ENCODE data around the gene NPPC. TPM values are rescaled to one million over a fixed set of nuclear protein-coding genes. Genes with fewer than 3 reads are reported as not detected.
A peak's percentile ranks its signal among the peaks of the same experiment; 100 is the strongest.

The NPPC gene
- total RNA-seq, 1 donor, result not detected

DNA sequence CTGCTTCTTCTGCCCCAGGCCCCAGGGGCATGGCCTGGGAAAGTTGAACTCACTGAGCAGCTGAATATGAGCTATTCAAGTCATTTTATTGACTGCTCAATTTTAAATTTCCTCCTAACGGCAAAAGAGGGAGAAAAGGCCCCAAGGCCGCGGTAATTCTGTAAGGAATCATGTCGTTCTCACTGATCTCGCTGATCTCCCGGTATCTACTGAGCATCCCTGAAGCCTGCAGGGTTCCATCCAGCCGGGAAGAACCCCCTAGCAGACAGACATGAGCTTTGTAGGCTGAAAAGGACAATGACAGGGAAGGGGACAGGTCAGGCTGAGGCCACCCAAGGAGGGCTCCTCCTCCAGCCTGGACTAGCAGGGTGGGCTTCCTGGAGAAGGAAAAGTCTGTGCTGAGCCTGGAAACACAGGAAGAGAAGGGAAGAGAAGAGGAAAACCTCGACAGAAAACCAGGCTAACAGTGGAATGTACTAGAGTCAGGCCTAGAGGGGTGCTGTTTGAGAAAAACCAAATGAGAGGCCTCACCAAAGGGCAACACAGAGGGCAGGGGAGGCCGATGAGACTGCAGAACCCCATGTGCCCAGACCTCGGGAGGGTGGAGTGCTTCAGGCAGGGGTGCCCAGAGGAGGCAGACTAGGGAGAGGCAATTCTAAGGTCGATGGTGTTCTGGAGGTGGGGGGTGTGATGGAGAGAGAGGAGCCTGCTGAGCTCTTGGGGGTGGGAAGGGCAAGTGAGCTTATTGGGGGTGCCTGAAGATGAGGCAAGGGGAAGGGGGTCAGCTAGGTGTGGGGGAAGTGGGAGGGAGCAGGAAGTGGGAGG is 2.9 kb upstream of the NPPC start:
- no peak overlapping the region for H2AFZ ChIP-seq (ENCODE audit: low read length)
- peaks cover 70% of the 10 kb centered on the region for H3K27me3 ChIP-seq (ENCODE audit: insufficient read depth, low read length)
- no peak overlapping the region for H3K4me3 ChIP-seq (ENCODE audit: insufficient read depth, low read length)
- no peak overlapping the region for H3K4me2 ChIP-seq (ENCODE audit: insufficient read depth, low read length)
- no peaks in the 10 kb centered on the region for H3K36me3 ChIP-seq (ENCODE audit: insufficient read depth, low read length)
- H3K79me2 ChIP-seq (ENCODE audit: insufficient read depth, low read length), result no peaks in the 10 kb centered on the region
- H4K20me1 ChIP-seq (ENCODE audit: insufficient read depth, low read length), result no peaks in the 10 kb centered on the region
- no peaks in the 10 kb centered on the region for H3K9me3 ChIP-seq (ENCODE audit: low read depth, low read length)
- peak; percentile 64 for DNase-seq (ENCODE audit: insufficient read length, low spot score, missing footprints)
- no peak overlapping the region for H3K27ac ChIP-seq (ENCODE audit: low read depth, low read length)
- H3K4me1 ChIP-seq (ENCODE audit: insufficient read depth, low read length), result peaks cover 8% of the 10 kb centered on the region
- no peak for TF ChIP-seq CTCF (IDR thresholded peaks at IDR 0.05; ENCODE audit: extremely low read depth, low read depth, low read length)

DNA sequence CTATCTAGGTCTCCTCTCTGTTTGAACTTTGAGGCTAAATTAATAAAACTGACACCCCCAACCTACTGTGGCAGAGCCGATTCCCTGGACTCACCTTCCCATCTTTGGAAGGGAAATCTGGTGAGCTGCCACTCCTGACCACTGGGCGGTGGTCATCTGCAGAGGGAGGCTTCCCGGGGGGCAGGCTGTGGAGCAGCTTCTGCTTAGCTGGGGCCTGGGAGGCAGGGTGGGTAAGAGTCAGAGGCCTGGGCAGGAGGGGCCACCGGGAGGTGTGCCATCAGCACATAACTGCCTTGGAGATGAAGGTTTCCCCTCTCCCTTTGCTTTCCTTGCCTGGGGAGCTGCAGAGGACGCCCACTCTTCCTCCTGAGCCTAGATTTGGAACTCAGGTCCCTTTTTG is 2.3 kb upstream of the NPPC start:
- Histone ChIP-seq H3K4me2 (ENCODE audit: insufficient read depth, low read length) (no peak overlapping the region), H3K79me2 (ENCODE audit: insufficient read depth, low read length) (no peaks in the 10 kb centered on the region), H3K9me3 (ENCODE audit: low read depth, low read length) (no peaks in the 10 kb centered on the region), H3K27me3 (ENCODE audit: insufficient read depth, low read length) (peaks cover 73% of the 10 kb centered on the region), H3K4me1 (ENCODE audit: insufficient read depth, low read length) (peaks cover 8% of the 10 kb centered on the region), H4K20me1 (ENCODE audit: insufficient read depth, low read length) (no peaks in the 10 kb centered on the region), H2AFZ (ENCODE audit: low read length) (no peak overlapping the region), H3K36me3 (ENCODE audit: insufficient read depth, low read length) (no peaks in the 10 kb centered on the region), H3K4me3 (ENCODE audit: insufficient read depth, low read length) (no peak overlapping the region), H3K27ac (ENCODE audit: low read depth, low read length) (no peak overlapping the region)
- TF ChIP-seq CTCF (IDR thresholded peaks at IDR 0.05; ENCODE audit: extremely low read depth, low read depth, low read length), result no peak
- DNase-seq (ENCODE audit: insufficient read length, low spot score, missing footprints), result peak; percentile 70

DNA sequence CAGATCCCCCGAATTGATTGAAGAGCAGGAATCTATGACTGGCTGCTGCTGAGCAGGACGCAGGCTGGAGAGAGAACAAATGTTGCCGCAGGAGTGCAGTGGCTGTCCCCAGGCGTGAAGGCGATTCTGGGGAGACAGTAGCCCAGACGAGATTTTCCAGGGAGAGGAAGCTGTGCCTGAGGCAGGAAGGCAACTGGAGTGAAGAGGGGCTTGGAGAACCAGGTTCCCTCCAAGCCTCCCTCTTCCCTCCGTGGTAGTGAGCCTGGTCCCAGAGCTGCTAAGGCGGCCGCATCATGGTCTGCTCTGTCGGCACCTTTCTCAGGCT is 1.3 kb upstream of the NPPC start:
- no peak overlapping the region for H2AFZ ChIP-seq (ENCODE audit: low read length)
- H3K4me2 ChIP-seq (ENCODE audit: insufficient read depth, low read length), result no peak overlapping the region
- H3K4me3 ChIP-seq (ENCODE audit: insufficient read depth, low read length), result no peak overlapping the region
- H4K20me1 ChIP-seq (ENCODE audit: insufficient read depth, low read length), result no peaks in the 10 kb centered on the region
- TF ChIP-seq CTCF (IDR thresholded peaks at IDR 0.05; ENCODE audit: extremely low read depth, low read depth, low read length), result no peak
- no peak overlapping the region for H3K27ac ChIP-seq (ENCODE audit: low read depth, low read length)
- no peaks in the 10 kb centered on the region for H3K36me3 ChIP-seq (ENCODE audit: insufficient read depth, low read length)
- peak; percentile 71 for DNase-seq (ENCODE audit: insufficient read length, low spot score, missing footprints)
- H3K79me2 ChIP-seq (ENCODE audit: insufficient read depth, low read length), result no peaks in the 10 kb centered on the region
- H3K9me3 ChIP-seq (ENCODE audit: low read depth, low read length), result no peaks in the 10 kb centered on the region
- peaks cover 8% of the 10 kb centered on the region for H3K4me1 ChIP-seq (ENCODE audit: insufficient read depth, low read length)
- peaks cover 82% of the 10 kb centered on the region for H3K27me3 ChIP-seq (ENCODE audit: insufficient read depth, low read length)

- peak overlapping the region; percentile 66 for H3K4me3 ChIP-seq (ENCODE audit: insufficient read depth, low read length)
- H3K4me1 ChIP-seq (ENCODE audit: insufficient read depth, low read length), result peaks cover 8% of the 10 kb centered on the region
- peak overlapping the region; percentile 83 for H3K4me2 ChIP-seq (ENCODE audit: insufficient read depth, low read length)
- H4K20me1 ChIP-seq (ENCODE audit: insufficient read depth, low read length), result no peaks in the 10 kb centered on the region
- H3K27me3 ChIP-seq (ENCODE audit: insufficient read depth, low read length), result peaks cover 80% of the 10 kb centered on the region
- no peak for TF ChIP-seq CTCF (IDR thresholded peaks at IDR 0.05; ENCODE audit: extremely low read depth, low read depth, low read length)
- peak; percentile 83 for DNase-seq (ENCODE audit: insufficient read length, low spot score, missing footprints)
- H2AFZ ChIP-seq (ENCODE audit: low read length), result no peak overlapping the region
- no peak overlapping the region for H3K27ac ChIP-seq (ENCODE audit: low read depth, low read length)
- H3K9me3 ChIP-seq (ENCODE audit: low read depth, low read length), result no peaks in the 10 kb centered on the region
- no peaks in the 10 kb centered on the region for H3K79me2 ChIP-seq (ENCODE audit: insufficient read depth, low read length)
- H3K36me3 ChIP-seq (ENCODE audit: insufficient read depth, low read length), result no peaks in the 10 kb centered on the region
Measured at GRCh38 chr2:231926761-231927565, 767 bp upstream of the NPPC start.
